Activated T-cell treated with anti-CD3 and anti-CD28 coated beads, Interleukin-2, amount 50 U/mL, for 72 hours (primary cell): ENCODE measurements around the gene MROH9. TPM values are rescaled to one million over a fixed set of nuclear protein-coding genes. Genes with fewer than 3 reads are reported as not detected.
"Not testable (repeated sequence)": the region's sequence is repeated elsewhere in the genome, so short reads cannot be mapped to it uniquely, and the experiment has no call there.

ENCODE experiments used
- ATAC-seq, 2 donors: fragments of 150-1000 bp; cut with Tn5 transposase; replicated peaks in 1 of 2; 2 replicates each; pipeline ENCODE4 v1.10.0; 2021; ENCODE audit warnings: moderate library complexity in 2 of 2, mild to moderate bottlenecking in 1 of 2
- DNase-seq, 2 donors: peaks; one replicate each; pipeline ENCODE4 v3.0.0; 2021 to 2022; ENCODE audit warnings: mixed read lengths in 1 of 2
- H3K27ac Mint-ChIP-seq: one replicate; pipeline ENCODE4 v1.8.0; 2022; ENCODE audit warnings: mild to moderate bottlenecking, moderate library complexity, mixed read lengths
- H3K27me3 Mint-ChIP-seq: one replicate; pipeline ENCODE4 v1.8.0; 2022; ENCODE audit warnings: low read depth, mixed read lengths
- H3K36me3 Mint-ChIP-seq, 2 donors: one replicate each; pipeline ENCODE4 v1.8.0; 2022; ENCODE audit warnings: mixed read lengths in 2 of 2, mild to moderate bottlenecking in 1 of 2; ENCODE audit not compliant: insufficient read depth in 2 of 2
- H3K4me1 Mint-ChIP-seq: one replicate; pipeline ENCODE4 v1.8.0; 2022; ENCODE audit warnings: low read depth, mixed read lengths
- H3K4me3 Mint-ChIP-seq, 2 donors: one replicate each; pipeline ENCODE4 v1.8.0; 2022; ENCODE audit warnings: mild to moderate bottlenecking in 2 of 2, mixed read lengths in 2 of 2, moderate library complexity in 2 of 2
- H3K9me3 Mint-ChIP-seq, 2 donors: one replicate each; pipeline ENCODE4 v1.8.0; 2022; ENCODE audit warnings: mixed read lengths in 2 of 2
- total RNA-seq, 2 donors: library from RNA; stranded (reverse); gene quantifications; one replicate each; pipeline ENCODE4 v1.2.3, GENCODE V29; 2022

The MROH9 gene, protein sequence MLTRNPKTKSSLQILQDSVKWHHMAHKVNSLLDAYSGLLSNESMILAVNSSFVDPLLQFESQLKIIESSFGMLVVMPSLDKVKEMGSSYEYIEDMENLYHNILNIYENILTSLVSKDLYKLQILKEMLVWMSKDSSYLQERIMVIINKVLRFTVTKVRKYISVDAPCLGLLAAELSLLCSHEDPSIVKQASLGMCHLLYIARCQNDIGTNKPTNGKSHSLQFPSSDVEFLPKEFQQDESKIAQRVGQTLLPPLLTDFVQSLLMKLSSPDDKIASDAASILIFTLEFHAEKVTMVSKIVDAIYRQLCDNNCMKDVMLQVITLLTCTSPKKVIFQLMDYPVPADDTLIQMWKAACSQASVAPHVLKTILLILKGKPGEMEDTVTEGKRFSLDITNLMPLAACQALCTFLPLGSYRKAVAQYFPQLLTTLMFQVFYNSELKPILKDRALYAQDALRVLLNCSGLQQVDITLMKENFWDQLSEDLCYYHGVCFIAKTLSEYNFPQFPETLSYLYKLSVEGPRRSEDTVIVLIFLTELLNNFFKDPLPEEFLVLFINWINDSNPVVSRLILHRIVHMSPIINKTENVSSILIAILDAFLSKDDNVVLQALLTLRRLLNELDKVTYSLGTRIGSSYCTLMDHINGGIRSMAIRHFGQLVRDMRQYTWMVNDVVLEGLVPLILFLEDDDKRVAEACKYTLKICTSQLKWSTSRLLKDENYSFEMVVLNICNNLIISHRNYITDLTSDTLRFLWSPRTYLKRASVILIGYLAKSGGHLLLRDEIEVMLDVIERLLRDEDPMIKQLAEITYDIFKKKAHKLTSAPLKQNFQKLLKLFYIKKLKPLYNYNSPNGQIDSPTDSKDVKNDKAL
- not detected for total RNA-seq

- Mint-ChIP-seq H3K36me3 (no peaks in the 10 kb centered on the region), H3K4me3 (no peak within 1 kb of the TSS), H3K27ac (no peak within 1 kb of the TSS), H3K4me1 (no peaks in the 10 kb centered on the region), H3K9me3 (no peaks in the 10 kb centered on the region), H3K27me3 (peaks cover 9% of the 10 kb centered on the region)
- ATAC-seq = no peak
- no peak for DNase-seq
Measured at GRCh38 chr1:170935231-170935630, at the start of gene MROH9. Gene MROH9 (plus strand): TSS chr1:170935534. CDS start chr1:170945557, 10,023 bp downstream.

DNA sequence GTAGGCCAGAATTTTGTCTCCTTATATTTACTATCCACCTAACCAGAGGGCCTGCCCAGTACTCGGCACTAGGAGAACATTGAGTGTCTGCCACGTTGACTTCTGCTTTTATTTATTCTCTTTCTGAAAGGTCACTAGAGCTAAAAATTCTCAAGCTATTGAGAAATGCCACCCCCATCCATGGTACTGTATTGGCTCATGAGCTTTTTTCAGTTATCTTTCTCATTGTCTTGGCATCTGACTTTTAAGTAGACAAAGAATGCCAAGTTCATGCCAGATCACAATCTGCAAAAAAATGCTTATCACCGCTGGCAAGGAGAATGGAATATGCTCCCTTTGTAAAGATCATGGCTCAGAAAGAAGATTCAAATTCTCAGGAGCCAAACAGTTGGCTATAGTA lies 49.8 kb upstream of the MROH9 start:
- Mint-ChIP-seq H3K9me3 (no peaks in the 10 kb centered on the region), H3K36me3 (no peaks in the 10 kb centered on the region), H3K4me1 (no peaks in the 10 kb centered on the region), H3K4me3 (no peak overlapping the region), H3K27ac (no peak overlapping the region), H3K27me3 (no peaks in the 10 kb centered on the region)
- ATAC-seq (no peak), DNase-seq (no peak)

DNA sequence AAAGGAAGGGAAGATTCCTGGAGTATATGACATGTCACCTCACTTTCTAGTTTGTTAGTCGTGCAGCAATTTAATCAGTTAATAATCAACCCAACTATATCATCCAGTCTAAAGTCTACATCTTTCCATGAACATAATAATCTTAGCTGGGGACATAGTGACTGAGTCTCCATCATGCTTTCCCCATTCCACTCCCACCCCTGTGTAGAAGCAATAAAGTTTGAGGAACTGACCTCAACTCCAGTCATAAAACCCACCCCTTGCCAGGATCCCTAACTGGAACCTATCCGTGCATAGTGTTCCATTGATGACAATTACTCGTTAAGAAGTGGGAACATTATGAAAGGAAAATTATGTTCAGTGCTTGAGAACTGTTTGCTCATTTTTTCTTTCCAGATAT lies 48.9 kb upstream of the MROH9 start:
- no peak overlapping the region for H3K27ac Mint-ChIP-seq
- peaks cover 4% of the 10 kb centered on the region for H3K27me3 Mint-ChIP-seq
- DNase-seq = no peak
- H3K4me1 Mint-ChIP-seq = no peaks in the 10 kb centered on the region
- no peaks in the 10 kb centered on the region for H3K36me3 Mint-ChIP-seq
- no peak for ATAC-seq
- H3K9me3 Mint-ChIP-seq = no peaks in the 10 kb centered on the region
- no peak overlapping the region for H3K4me3 Mint-ChIP-seq

- DNase-seq (no peak), ATAC-seq (no peak)
- Mint-ChIP-seq H3K27ac (no peak overlapping the region), H3K27me3 (peaks cover 7% of the 10 kb centered on the region), H3K36me3 (no peaks in the 10 kb centered on the region), H3K9me3 (no peaks in the 10 kb centered on the region), H3K4me3 (no peak overlapping the region), H3K4me1 (no peaks in the 10 kb centered on the region)
Measured at GRCh38 chr1:170887726-170888125, 47.6 kb upstream of the MROH9 start.

DNA sequence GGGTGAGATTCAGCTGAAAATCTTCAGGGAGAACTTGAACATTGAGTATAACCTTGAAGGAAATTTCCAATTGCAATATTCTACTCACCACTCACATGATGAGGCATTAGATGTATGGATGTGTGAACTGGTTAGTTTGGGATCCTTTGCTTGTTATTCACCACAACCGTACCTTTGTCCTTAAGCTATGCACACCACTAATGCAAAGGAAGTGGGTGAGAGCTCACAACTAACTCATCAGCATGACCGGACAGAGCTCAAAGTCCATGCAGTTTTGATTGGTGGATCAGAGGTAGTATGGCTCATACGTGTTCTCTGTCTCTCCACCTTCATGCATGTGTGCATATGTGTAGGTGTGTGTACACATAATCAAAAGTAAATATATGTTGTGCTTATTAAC lies 43.5 kb upstream of the MROH9 start:
- H3K27ac Mint-ChIP-seq = no peak overlapping the region
- peaks cover 7% of the 10 kb centered on the region for H3K27me3 Mint-ChIP-seq
- H3K4me3 Mint-ChIP-seq = no peak overlapping the region
- no peaks in the 10 kb centered on the region for H3K9me3 Mint-ChIP-seq
- no peaks in the 10 kb centered on the region for H3K36me3 Mint-ChIP-seq
- H3K4me1 Mint-ChIP-seq = no peaks in the 10 kb centered on the region
- DNase-seq = no peak
- ATAC-seq = no peak

- no peak for ATAC-seq
Measured at GRCh38 chr1:170893655-170894297, 41.6 kb upstream of the MROH9 start.

GRCh38 chr1:170903961-170904360 lies 31.4 kb upstream of the MROH9 start:
- Mint-ChIP-seq H3K27me3 (peaks cover 12% of the 10 kb centered on the region), H3K4me1 (no peaks in the 10 kb centered on the region), H3K36me3 (no peaks in the 10 kb centered on the region), H3K27ac (no peak overlapping the region), H3K9me3 (peaks cover 2 to 3% of the 10 kb centered on the region in 2 donors), H3K4me3 (no peak overlapping the region)
- DNase-seq (no peak), ATAC-seq (no peak)

More at GRCh38 chr1:170893655-170894297, 41.6 kb upstream of the MROH9 start:
- Mint-ChIP-seq H3K4me1 (no peaks in the 10 kb centered on the region), H3K27me3 (peaks cover 14% of the 10 kb centered on the region), H3K4me3 (no peak overlapping the region), H3K36me3 (no peaks in the 10 kb centered on the region), H3K27ac (no peak overlapping the region), H3K9me3 (no peaks in the 10 kb centered on the region)
- DNase-seq = no peak

DNA sequence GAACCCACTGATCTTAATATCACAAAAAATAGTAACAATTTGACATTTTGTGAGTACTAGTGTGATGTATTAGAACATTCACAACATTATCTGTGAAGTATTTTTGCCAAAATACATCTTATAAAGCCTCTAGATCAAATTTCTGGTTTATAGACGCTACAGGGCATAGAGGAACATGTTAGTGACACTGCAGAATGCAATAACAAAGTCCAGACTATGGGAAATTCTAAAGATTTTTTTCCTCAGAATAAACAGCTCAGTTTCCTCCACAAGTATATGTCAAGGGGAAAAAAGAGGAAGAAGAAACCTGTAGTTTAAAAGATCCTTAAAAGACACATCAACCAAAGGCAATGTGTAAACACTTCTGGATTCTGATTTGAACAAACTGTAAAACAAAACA lies 26.4 kb upstream of the MROH9 start:
- no peak for DNase-seq

DNA sequence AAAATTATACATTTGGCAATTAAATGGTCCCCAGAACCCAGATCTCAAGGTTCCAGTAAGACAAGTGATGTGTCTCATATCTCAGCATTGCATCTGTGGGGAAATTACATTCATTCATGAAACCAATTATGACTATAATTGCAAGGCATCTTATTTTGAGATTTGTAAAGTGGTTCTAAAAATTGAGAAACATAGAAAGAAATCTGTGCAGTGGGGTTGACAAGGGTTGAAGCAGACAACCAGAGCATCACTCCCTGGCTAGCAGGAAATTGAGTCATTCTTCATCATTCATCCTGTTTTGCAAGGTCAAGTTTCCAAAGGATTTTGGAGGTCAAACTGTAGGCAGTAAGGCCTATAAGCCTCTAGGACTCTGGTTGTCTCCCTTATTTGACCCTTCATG lies 25.1 kb upstream of the MROH9 start:
- peaks cover 4% of the 10 kb centered on the region for H3K27me3 Mint-ChIP-seq
- DNase-seq (no peak), ATAC-seq (peak in 1 of 2 donors; percentile 23)
- peaks cover 0 to 3% of the 10 kb centered on the region in 2 donors for H3K9me3 Mint-ChIP-seq
- no peaks in the 10 kb centered on the region for H3K4me1 Mint-ChIP-seq
- H3K27ac Mint-ChIP-seq = no peak overlapping the region
- no peak overlapping the region for H3K4me3 Mint-ChIP-seq
- no peaks in the 10 kb centered on the region for H3K36me3 Mint-ChIP-seq

More for the DNA sequence above, 26.4 kb upstream of the MROH9 start:
- Mint-ChIP-seq H3K36me3 (no peaks in the 10 kb centered on the region), H3K4me3 (no peak overlapping the region), H3K27me3 (peaks cover 6% of the 10 kb centered on the region), H3K9me3 (peaks cover 0 to 3% of the 10 kb centered on the region in 2 donors), H3K4me1 (no peaks in the 10 kb centered on the region), H3K27ac (no peak overlapping the region)
- no peak for ATAC-seq

GRCh38 chr1:170917373-170917772 lies 18.0 kb upstream of the MROH9 start:
- ATAC-seq (no peak), DNase-seq (no peak)
- Mint-ChIP-seq H3K4me3 (no peak overlapping the region), H3K4me1 (no peaks in the 10 kb centered on the region), H3K27me3 (peaks cover 15% of the 10 kb centered on the region), H3K36me3 (peaks cover 4 to 14% of the 10 kb centered on the region in 2 donors), H3K27ac (no peak overlapping the region), H3K9me3 (peaks cover 14 to 16% of the 10 kb centered on the region in 2 donors)

GRCh38 chr1:170924656-170925055 lies 10.7 kb upstream of the MROH9 start:
- not testable (repeated sequence) for H3K27me3 Mint-ChIP-seq, ATAC-seq, H3K4me3 Mint-ChIP-seq, DNase-seq, H3K27ac Mint-ChIP-seq, H3K4me1 Mint-ChIP-seq
- Mint-ChIP-seq H3K9me3 (peaks cover 11 to 13% of the 10 kb centered on the region in 2 donors), H3K36me3 (peaks cover 4 to 13% of the 10 kb centered on the region in 2 donors)

DNA sequence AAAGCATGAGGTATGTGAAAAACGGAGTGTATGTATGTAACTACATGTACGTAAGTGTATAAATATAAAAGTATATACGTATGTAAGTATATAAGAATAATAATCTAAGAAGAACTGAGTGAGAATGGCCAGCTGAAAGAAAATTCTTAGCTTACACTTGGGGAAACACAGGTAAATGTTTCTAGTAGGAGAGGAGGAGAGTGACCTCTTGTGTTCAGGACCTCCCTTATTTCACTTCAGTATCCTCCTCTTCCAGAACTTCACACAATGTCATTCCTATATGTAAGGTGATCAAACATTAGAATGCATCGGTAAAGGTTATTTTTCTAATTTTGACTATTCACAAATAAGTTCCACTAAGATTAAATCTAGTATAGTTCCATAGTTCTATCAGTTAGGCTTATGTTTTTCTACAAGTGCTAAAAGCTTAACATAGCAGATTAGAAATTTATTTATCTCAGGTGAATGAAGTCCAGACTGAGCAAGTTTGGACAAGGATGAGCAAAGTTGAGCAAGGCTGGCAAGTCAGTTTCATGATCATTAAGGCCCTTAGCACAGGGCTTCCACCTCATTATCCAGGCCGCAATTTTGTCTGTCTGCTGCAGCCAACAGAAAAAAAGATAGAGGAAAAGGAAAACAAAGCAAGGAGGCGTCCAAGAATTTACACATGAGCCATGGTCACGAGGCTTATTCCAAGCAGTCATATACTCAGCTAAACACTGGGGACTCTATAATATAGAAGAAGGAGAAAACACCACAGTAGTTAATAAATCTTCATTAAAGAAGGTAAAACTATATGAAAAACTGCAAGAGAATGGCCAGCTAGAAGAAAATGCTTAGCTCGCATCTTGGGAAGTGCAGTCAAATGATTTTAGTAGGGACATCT lies 7.1 kb upstream of the MROH9 start:
- Mint-ChIP-seq H3K36me3 (no peaks in the 10 kb centered on the region), H3K4me3 (no peak overlapping the region), H3K4me1 (peaks cover 5% of the 10 kb centered on the region), H3K9me3 (no peaks in the 10 kb centered on the region), H3K27me3 (peaks cover 15% of the 10 kb centered on the region), H3K27ac (no peak overlapping the region)
- DNase-seq (no peak), ATAC-seq (no peak)
